Keratinocyte (primary cell): ENCODE results near the gene GNAT3. TPM values are rescaled to one million over a fixed set of nuclear protein-coding genes. Genes with fewer than 3 reads are reported as not detected.

Experiments used
- DNase-seq: peaks from one replicate; pipeline ENCODE4 v3.0.0-alpha.2; 2011; ENCODE audit warnings: low read depth, missing footprints, low spot score
- FAIRE-seq: peaks from 2 replicates; lab custom pipeline; 2011; peaks lifted over from hg19 to GRCh38; lab: Jason Lieb, UNC
- H2AFZ ChIP-seq: 2 replicates; pipeline ENCODE4 v1.6.0; 2012; ENCODE audit warnings: low read length, control low read depth, inconsistent platforms; ENCODE audit not compliant: control insufficient read depth
- H3K27ac ChIP-seq: 2 replicates; pipeline ENCODE4 v1.5.1; 2011; ENCODE audit warnings: low read length; ENCODE audit not compliant: control insufficient read depth, insufficient read depth
- H3K27me3 ChIP-seq: 3 replicates; pipeline ENCODE4 v1.6.0; 2011; ENCODE audit warnings: low read length; ENCODE audit not compliant: control insufficient read depth, insufficient read depth; ENCODE audit errors: extremely low read depth
- H3K36me3 ChIP-seq, 2 experiments: 2 replicates in 1 of 2; 3 replicates in 1 of 2; pipeline ENCODE4 v1.5.1; 2011; ENCODE audit warnings: low read length in 2 of 2, mild to moderate bottlenecking in 1 of 2; ENCODE audit not compliant: control insufficient read depth in 2 of 2, insufficient read depth in 2 of 2; ENCODE audit errors: extremely low read depth in 1 of 2
- H3K4me1 ChIP-seq: 3 replicates; pipeline ENCODE4 v1.5.1; 2011; ENCODE audit warnings: low read length; ENCODE audit not compliant: control insufficient read depth, insufficient read depth; ENCODE audit errors: extremely low read depth
- H3K4me2 ChIP-seq: 3 replicates; pipeline ENCODE4 v1.6.0; 2011; ENCODE audit warnings: low read depth, low read length; ENCODE audit not compliant: control insufficient read depth, insufficient read depth; ENCODE audit errors: extremely low read depth
- H3K4me3 ChIP-seq, 3 experiments: fragments of 200-600 bp in 1 of 3; sonication (generic) in 1 of 3; 2 replicates in 2 of 3; 3 replicates in 1 of 3; pipeline ENCODE4 v1.5.1; 2011 to 2016; ENCODE audit warnings: low read length in 3 of 3, mild to moderate bottlenecking in 3 of 3, control low read depth in 2 of 3, inconsistent platforms in 1 of 3, low read depth in 1 of 3, mixed read lengths in 1 of 3, mixed run types in 1 of 3, moderate library complexity in 1 of 3; ENCODE audit not compliant: control insufficient read depth in 2 of 3, insufficient read depth in 2 of 3; ENCODE audit errors: extremely low read depth in 1 of 3
- H3K79me2 ChIP-seq: 2 replicates; pipeline ENCODE4 v1.6.0; 2012; ENCODE audit warnings: low read length; ENCODE audit not compliant: control insufficient read depth, insufficient read depth
- H3K9ac ChIP-seq: 3 replicates; pipeline ENCODE4 v1.6.0; 2011; ENCODE audit warnings: low read length; ENCODE audit not compliant: control insufficient read depth, insufficient read depth; ENCODE audit errors: extremely low read depth
- H3K9me1 ChIP-seq: 3 replicates; pipeline ENCODE4 v1.6.0; 2011; ENCODE audit warnings: low read length; ENCODE audit not compliant: control insufficient read depth, insufficient read depth; ENCODE audit errors: extremely low read depth
- H3K9me3 ChIP-seq: 2 replicates; pipeline ENCODE4 v1.5.1; 2012; ENCODE audit warnings: low read depth, low read length; ENCODE audit not compliant: control insufficient read depth
- H4K20me1 ChIP-seq: 3 replicates; pipeline ENCODE4 v1.6.0; 2011; ENCODE audit warnings: low read length; ENCODE audit not compliant: control insufficient read depth, insufficient read depth; ENCODE audit errors: extremely low read depth
- EZH2 ChIP-seq: IDR thresholded peaks from one replicate; pipeline ENCODE4 v1.6.1; 2012; ENCODE audit warnings: inconsistent platforms, mild to moderate bottlenecking, low read length, moderate library complexity
- dilution Hi-C: fragments of 300-500 bp; cut with MboI; formaldehyde crosslinking; loops from one replicate; pipeline ENCODE4 v1.7.0; 2020; ENCODE audit warnings: low sequenced_read_pairs; ENCODE audit not compliant: extremely low pct_ligation_motif_present
- polyA plus RNA-seq, 5 experiments: library from polyadenylated mRNA; depleted of rRNA in 3 of 5; stranded (reverse) in 3 of 5; stranded (forward) in 1 of 5; unstranded in 1 of 5; fragments of >200 nt; gene quantifications; 1 replicate in 1 of 5; 2 replicates in 3 of 5; 3 replicates in 1 of 5; pipeline versions ENCODE4 v1.2.1 to v1.2.3, GENCODE V29; 2011 to 2012; ENCODE audit warnings: missing spikeins in 2 of 5, low read depth in 1 of 5, low replicate concordance in 1 of 5
- TF ChIP-seq, protein P1 (sequence below), 3 experiments: IDR thresholded peaks in 1 of 3; conservative IDR thresholded peaks in 1 of 3; optimal IDR thresholded peaks in 1 of 3; 2 replicates in 2 of 3; 3 replicates in 1 of 3; pipeline versions ENCODE3 to v1.5.1; 2011; ENCODE audit warnings: low read length in 3 of 3, mild to moderate bottlenecking in 3 of 3, moderate library complexity in 2 of 3, control low read depth in 1 of 3, inconsistent platforms in 1 of 3; ENCODE audit not compliant: insufficient read depth in 2 of 3; ENCODE audit errors: extremely low read depth in 1 of 3

GNAT3 gene
- polyA plus RNA-seq, 1 donor (not counting 4 experiments of a cell fraction or from before 2014, with no cell fraction given), result not detected

DNA sequence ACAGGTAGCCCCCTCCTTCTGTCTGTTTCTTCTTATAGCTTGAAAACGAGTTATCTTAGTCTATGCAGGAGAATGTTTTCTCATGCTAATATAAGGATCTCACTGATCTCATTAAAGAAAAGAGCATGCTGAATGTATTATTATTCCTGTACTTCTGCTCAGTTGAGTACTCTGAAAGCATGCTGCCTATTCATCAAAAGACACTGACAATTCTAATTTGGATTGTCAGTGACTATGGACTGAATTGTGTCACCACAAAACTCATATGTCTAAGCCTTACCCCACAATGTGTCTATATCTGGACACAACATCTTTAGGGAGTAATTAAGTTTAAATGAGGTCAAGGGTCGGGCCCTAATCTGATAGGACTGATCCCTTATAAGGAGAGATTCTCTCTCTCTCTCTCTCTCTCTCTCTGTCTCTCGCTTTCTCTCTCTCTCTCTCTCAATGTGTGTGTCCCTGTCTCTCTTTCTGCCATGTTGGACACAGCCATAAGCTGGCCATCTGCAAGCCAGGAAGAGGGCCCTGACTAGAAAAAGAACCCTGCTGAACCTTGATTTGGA, 98.4 kb downstream of the GNAT3 start:
- Histone ChIP-seq H3K27ac (no peak overlapping the region), H3K27me3 (no peaks in the 10 kb centered on the region), H3K9me1 (no peaks in the 10 kb centered on the region), H3K9me3 (no peaks in the 10 kb centered on the region), H4K20me1 (no peaks in the 10 kb centered on the region), H3K79me2 (no peaks in the 10 kb centered on the region), H2AFZ (no peak overlapping the region), H3K4me3 (no peak overlapping the region), H3K4me1 (peaks cover 15% of the 10 kb centered on the region), H3K4me2 (no peak overlapping the region), H3K9ac (no peak overlapping the region), H3K36me3 (no peaks in the 10 kb centered on the region)
- dilution Hi-C loops, result no loop called here
- TF ChIP-seq, protein P1, sequence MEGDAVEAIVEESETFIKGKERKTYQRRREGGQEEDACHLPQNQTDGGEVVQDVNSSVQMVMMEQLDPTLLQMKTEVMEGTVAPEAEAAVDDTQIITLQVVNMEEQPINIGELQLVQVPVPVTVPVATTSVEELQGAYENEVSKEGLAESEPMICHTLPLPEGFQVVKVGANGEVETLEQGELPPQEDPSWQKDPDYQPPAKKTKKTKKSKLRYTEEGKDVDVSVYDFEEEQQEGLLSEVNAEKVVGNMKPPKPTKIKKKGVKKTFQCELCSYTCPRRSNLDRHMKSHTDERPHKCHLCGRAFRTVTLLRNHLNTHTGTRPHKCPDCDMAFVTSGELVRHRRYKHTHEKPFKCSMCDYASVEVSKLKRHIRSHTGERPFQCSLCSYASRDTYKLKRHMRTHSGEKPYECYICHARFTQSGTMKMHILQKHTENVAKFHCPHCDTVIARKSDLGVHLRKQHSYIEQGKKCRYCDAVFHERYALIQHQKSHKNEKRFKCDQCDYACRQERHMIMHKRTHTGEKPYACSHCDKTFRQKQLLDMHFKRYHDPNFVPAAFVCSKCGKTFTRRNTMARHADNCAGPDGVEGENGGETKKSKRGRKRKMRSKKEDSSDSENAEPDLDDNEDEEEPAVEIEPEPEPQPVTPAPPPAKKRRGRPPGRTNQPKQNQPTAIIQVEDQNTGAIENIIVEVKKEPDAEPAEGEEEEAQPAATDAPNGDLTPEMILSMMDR (optimal IDR thresholded peaks at IDR 0.05 in 1 of 3, IDR thresholded peaks at IDR 0.05 in 1 of 3, conservative IDR thresholded peaks at IDR 0.05 in 1 of 3; ENCODE audit: extremely low read depth in 1 of 3, insufficient read depth in 2 of 3, low read length in 3 of 3), result no peak
- no peak for TF ChIP-seq EZH2
- FAIRE-seq (no peak), DNase-seq (no peak)

DNA sequence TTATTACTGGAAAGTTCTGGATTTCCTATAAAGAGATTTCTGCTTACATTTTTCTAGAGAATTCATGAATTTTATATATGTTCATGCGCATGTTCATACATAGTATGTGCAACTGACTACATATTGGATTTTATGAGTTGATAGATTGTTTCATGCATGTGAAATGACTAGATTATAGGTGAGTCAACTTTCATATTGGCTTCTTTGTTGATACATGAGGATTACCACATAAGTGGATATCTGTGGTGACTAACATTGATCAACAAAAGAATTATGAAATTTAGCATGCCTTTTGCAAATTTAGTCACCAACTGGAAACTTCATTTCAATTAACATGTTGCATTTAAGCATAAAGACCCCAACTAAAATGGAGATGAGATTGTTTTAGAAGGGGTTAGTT, 99.0 kb downstream of the GNAT3 start:
- no peaks in the 10 kb centered on the region for H3K79me2 ChIP-seq
- TF ChIP-seq, protein P1 (optimal IDR thresholded peaks at IDR 0.05 in 1 of 3, IDR thresholded peaks at IDR 0.05 in 1 of 3, conservative IDR thresholded peaks at IDR 0.05 in 1 of 3; ENCODE audit: extremely low read depth in 1 of 3, insufficient read depth in 2 of 3, low read length in 3 of 3), result no peak
- no peak for TF ChIP-seq EZH2
- H2AFZ ChIP-seq, result no peak overlapping the region
- peak; percentile 61 for FAIRE-seq
- no peak overlapping the region for H3K4me3 ChIP-seq
- no peaks in the 10 kb centered on the region for H3K27me3 ChIP-seq
- no peaks in the 10 kb centered on the region for H4K20me1 ChIP-seq
- no peak overlapping the region for H3K9ac ChIP-seq
- no peak for DNase-seq
- H3K9me1 ChIP-seq, result no peaks in the 10 kb centered on the region
- no peak overlapping the region for H3K4me2 ChIP-seq
- peak overlapping the region; percentile 19 for H3K27ac ChIP-seq
- peaks cover 15% of the 10 kb centered on the region for H3K4me1 ChIP-seq
- H3K36me3 ChIP-seq, result no peaks in the 10 kb centered on the region
- no peaks in the 10 kb centered on the region for H3K9me3 ChIP-seq
- dilution Hi-C loops, result no loop called here
